SU-DHL-6 (cell line): Measurements from ENCODE around the gene PARP3.

Experiments
- H2AFZ ChIP-seq: fragments of 200-600 bp; sonication (generic); 2 replicates; pipeline ENCODE4 v1.6.1; 2014; ENCODE audit warnings: low read depth, mild to moderate bottlenecking, moderate library complexity, mixed read lengths, antibody characterized with exemption, low read length; ENCODE audit not compliant: severe bottlenecking
- H3F3A ChIP-seq: fragments of 200-600 bp; shearing (Covaris generic); 2 replicates; pipeline ENCODE4 v1.6.0; 2016; ENCODE audit warnings: antibody characterized with exemption, mild to moderate bottlenecking; ENCODE audit not compliant: insufficient read depth
- H3K27ac ChIP-seq: fragments of 200-600 bp; sonication (generic); 2 replicates; pipeline ENCODE4 v1.5.1; 2016; ENCODE audit warnings: low read depth, mild to moderate bottlenecking, low read length, moderate library complexity, mixed read lengths
- H3K27me3 ChIP-seq: fragments of 200-600 bp; sonication (generic), shearing (Covaris generic); 2 replicates; pipeline ENCODE4 v1.6.0; 2014; ENCODE audit warnings: mild to moderate bottlenecking, low read length
- H3K36me3 ChIP-seq: fragments of 200-600 bp; sonication (generic); 2 replicates; pipeline ENCODE4 v1.6.1; 2014; ENCODE audit warnings: mild to moderate bottlenecking, low read length, mixed read lengths
- H3K4me2 ChIP-seq: fragments of 300-600, 200-600 bp; shearing (Covaris generic), sonication (generic); 2 replicates; pipeline ENCODE4 v1.6.0; 2014; ENCODE audit warnings: low read length, low read depth, mild to moderate bottlenecking; ENCODE audit not compliant: poor library complexity, severe bottlenecking
- H3K4me3 ChIP-seq: fragments of 200-600 bp; sonication (generic); 2 replicates; pipeline ENCODE4 v1.5.1; 2014; ENCODE audit warnings: antibody characterized with exemption, low read length, mild to moderate bottlenecking, mixed read lengths; ENCODE audit not compliant: insufficient read depth, poor library complexity, severe bottlenecking
- H3K79me2 ChIP-seq: fragments of 200-600 bp; sonication (generic); 2 replicates; pipeline ENCODE4 v1.6.1; 2014; ENCODE audit warnings: mild to moderate bottlenecking, low read length, moderate library complexity; ENCODE audit not compliant: insufficient read depth
- H3K9ac ChIP-seq: fragments of 200-600 bp; sonication (generic); 2 replicates; pipeline ENCODE4 v1.7.0; 2014; ENCODE audit warnings: mild to moderate bottlenecking, low read length
- H3K9me2 ChIP-seq: fragments of 200-600 bp; sonication (generic); replicated peaks from 2 replicates; pipeline ENCODE4 v1.6.1; 2014; ENCODE audit warnings: low read length; ENCODE audit not compliant: insufficient read depth
- H3K9me3 ChIP-seq: fragments of 200-600 bp; sonication (generic); 2 replicates; pipeline ENCODE4 v1.6.1; 2014; ENCODE audit warnings: low read length, mixed read lengths; ENCODE audit not compliant: insufficient read depth
- H4K20me1 ChIP-seq: fragments of 200-600 bp; sonication (generic); 2 replicates; pipeline ENCODE4 v1.6.1; 2014; ENCODE audit warnings: low read depth, mild to moderate bottlenecking, antibody characterized with exemption, low read length, moderate library complexity, mixed read lengths
- EZH2phosphoT487 ChIP-seq: fragments of 200-600 bp; sonication (generic), shearing (Covaris generic); conservative IDR thresholded peaks from 2 replicates; pipeline ENCODE4 v1.6.1; 2018; ENCODE audit warnings: mild to moderate bottlenecking, antibody characterized with exemption, low read length, moderate library complexity, mixed read lengths
- TF ChIP-seq, protein P1 (sequence below): fragments of 200-600 bp; sonication (generic); IDR thresholded peaks from one replicate; pipeline ENCODE4 v1.5.1; 2017; ENCODE audit warnings: antibody characterized with exemption, mild to moderate bottlenecking, low read length, moderate library complexity; ENCODE audit not compliant: insufficient read depth, poor library complexity, severe bottlenecking

PARP3 gene

DNA sequence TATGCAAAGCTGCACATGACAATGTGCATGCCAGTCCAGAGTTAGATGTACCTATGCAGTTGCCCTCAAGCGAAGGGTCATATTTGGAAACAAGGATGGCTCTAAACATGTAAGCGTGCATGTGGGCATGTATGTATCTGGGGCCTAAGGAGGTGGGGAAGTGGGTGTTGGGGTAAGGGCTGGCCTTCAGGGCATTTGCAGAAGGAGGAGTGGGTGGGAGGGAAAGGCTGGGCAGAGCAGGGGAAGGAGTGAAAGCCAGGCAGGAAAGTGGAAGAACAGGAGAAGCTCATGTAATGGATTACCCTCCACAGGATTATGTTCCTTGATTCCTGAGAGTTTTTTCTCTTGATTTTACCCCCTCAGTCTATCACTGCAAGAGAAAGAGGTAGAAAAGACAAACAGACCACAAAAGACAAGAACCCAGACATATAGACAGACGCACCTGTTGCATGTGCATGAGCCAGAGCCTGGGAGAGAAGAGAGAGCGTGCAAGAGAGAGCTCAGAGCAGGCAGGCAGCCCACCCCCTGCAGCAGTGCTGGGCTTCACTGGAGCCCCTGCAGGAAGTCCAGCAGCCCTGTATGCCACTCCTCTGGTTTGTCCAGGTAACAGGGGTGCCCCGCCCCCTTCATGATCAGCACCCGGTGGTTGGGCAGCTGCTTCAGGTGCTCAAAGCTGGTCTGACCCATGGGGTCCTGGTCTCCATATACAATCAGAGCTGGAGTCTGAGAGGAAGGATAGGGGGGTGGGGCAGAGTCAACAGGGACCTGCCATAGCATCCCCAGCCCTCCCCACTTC lies 26.9 kb downstream of the PARP3 start:
- Histone ChIP-seq H3F3A (0 out of 2 replicates have a peak, but pooled peaks cover 7% of the 10 kb centered on the region), H3K27ac (0 out of 2 replicates have a peak overlapping the region, but pooled peaks have one; percentile 15), H3K27me3 (no peaks in the 10 kb centered on the region), H2AFZ (no peak overlapping the region), H3K9me3 (no peaks in the 10 kb centered on the region), H3K4me2 (no peak overlapping the region), H3K9me2 (no peaks in the 10 kb centered on the region), H3K9ac (no peak overlapping the region), H3K36me3 (no peaks in the 10 kb centered on the region), H3K79me2 (peaks cover 5% of the 10 kb centered on the region; the same call in 1 of the 2 replicates), H3K4me3 (no peak overlapping the region), H4K20me1 (no peaks in the 10 kb centered on the region)
- TF ChIP-seq, protein P1, sequence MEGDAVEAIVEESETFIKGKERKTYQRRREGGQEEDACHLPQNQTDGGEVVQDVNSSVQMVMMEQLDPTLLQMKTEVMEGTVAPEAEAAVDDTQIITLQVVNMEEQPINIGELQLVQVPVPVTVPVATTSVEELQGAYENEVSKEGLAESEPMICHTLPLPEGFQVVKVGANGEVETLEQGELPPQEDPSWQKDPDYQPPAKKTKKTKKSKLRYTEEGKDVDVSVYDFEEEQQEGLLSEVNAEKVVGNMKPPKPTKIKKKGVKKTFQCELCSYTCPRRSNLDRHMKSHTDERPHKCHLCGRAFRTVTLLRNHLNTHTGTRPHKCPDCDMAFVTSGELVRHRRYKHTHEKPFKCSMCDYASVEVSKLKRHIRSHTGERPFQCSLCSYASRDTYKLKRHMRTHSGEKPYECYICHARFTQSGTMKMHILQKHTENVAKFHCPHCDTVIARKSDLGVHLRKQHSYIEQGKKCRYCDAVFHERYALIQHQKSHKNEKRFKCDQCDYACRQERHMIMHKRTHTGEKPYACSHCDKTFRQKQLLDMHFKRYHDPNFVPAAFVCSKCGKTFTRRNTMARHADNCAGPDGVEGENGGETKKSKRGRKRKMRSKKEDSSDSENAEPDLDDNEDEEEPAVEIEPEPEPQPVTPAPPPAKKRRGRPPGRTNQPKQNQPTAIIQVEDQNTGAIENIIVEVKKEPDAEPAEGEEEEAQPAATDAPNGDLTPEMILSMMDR, result no peak
- TF ChIP-seq EZH2phosphoT487, result no peak

DNA sequence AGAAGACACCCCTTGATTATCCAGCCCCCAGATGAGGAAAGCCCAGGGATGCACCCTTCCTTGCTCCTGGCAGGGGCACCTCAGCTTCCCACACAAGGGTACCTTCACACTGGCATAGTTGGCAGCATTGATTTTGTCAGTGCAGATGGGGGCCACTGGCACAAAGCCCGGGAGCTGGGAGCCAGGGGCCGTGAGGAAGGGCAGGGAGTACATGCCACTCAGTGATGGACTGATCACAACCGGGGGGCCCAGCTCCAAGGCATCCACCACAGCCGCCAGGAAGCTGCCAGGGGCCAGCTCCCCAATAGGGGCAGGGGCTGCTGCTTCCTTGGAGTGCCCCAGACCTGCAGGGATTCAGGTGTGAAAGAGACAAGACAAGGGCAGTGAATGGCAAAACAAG lies 27.7 kb downstream of the PARP3 start:
- no peak overlapping the region for H3K4me2 ChIP-seq

DNA sequence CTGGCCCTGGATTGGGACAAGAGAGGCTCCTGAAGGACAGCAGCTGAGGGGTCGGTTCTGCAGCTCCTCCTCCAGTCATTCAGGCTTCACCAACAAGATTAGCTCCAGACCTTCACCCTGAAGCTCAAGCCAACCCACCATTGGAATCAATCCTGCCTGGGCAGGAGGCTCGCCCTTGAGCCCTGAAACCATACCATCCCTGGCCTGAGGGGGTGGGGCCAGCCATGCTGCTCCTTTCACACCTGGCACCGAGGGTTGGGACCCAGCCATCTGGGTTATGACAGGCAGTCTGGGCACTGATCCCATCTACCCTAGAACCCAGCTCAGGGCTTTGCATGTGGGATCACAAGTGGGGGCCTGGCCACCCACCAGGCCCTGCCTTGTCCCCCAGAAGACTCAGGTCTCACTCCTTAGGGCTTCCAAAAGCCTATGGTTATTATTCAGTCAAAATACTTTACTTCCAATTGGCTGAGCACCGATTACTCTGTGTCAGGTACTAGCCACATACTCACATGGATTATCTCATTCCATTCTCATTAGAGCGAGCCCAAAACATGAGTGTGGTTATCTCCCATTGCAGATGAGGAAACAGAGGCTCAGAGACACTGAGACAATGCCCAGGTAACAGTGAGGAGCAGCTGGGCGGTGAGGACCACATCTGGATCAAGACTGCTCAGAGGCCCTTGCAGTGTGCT lies 28.6 kb downstream of the PARP3 start:
- no peaks in the 10 kb centered on the region for H3K9me3 ChIP-seq
- no peaks in the 10 kb centered on the region for H3K27me3 ChIP-seq
- H4K20me1 ChIP-seq, result no peaks in the 10 kb centered on the region
- TF ChIP-seq, protein P1, result no peak
- TF ChIP-seq EZH2phosphoT487, result no peak
- peaks cover 5% of the 10 kb centered on the region; the same call in 1 of the 2 replicates for H3K79me2 ChIP-seq
- no peak overlapping the region for H3K27ac ChIP-seq
- H3K4me3 ChIP-seq, result no peak overlapping the region
- no peak overlapping the region for H2AFZ ChIP-seq
- H3K4me2 ChIP-seq, result no peak overlapping the region
- no peaks in the 10 kb centered on the region for H3K9me2 ChIP-seq
- no peaks in the 10 kb centered on the region for H3K36me3 ChIP-seq
- H3F3A ChIP-seq, result peaks cover 19% of the 10 kb centered on the region
- no peak overlapping the region for H3K9ac ChIP-seq

More for the DNA sequence above, 27.7 kb downstream of the PARP3 start:
- no peaks in the 10 kb centered on the region for H4K20me1 ChIP-seq
- H3K36me3 ChIP-seq, result no peaks in the 10 kb centered on the region
- H3K27ac ChIP-seq, result no peak overlapping the region
- no peak overlapping the region for H3K4me3 ChIP-seq
- no peak overlapping the region for H2AFZ ChIP-seq
- no peaks in the 10 kb centered on the region for H3K9me2 ChIP-seq
- peaks cover 5% of the 10 kb centered on the region; the same call in 1 of the 2 replicates for H3K79me2 ChIP-seq
- no peak overlapping the region for H3K9ac ChIP-seq
- peaks cover 10% of the 10 kb centered on the region; the same call in 1 of the 2 replicates for H3F3A ChIP-seq
- TF ChIP-seq EZH2phosphoT487, result no peak
- TF ChIP-seq, protein P1, result no peak
- no peaks in the 10 kb centered on the region for H3K9me3 ChIP-seq
- H3K27me3 ChIP-seq, result no peaks in the 10 kb centered on the region
